ENCODE data around the gene MIP.

GRCh38 chr12:56490360-56490759 is 35.9 kb upstream of the MIP start:
- TF ChIP-seq CTCF (conservative IDR thresholded peaks at IDR 0.05): no peak
- no peak for TF ChIP-seq ZFX (IDR thresholded peaks at IDR 0.05)
